ENCODE measurements around the gene NEXN. TPM values are rescaled to one million over a fixed set of nuclear protein-coding genes. Genes with fewer than 3 reads are reported as not detected.
A peak's percentile ranks its signal among the peaks of the same experiment; 100 is the strongest.

The NEXN gene
- polyA plus RNA-seq, 1 of the 3 experiments (the other 2 are of a cell fraction) = 3.6 TPM

GRCh38 chr1:77977989-77978292 is 89.5 kb downstream of the NEXN start (continued):
- TF ChIP-seq NFIC (IDR thresholded peaks at IDR 0.05; ENCODE audit: borderline replicate concordance) = no peak
- TF ChIP-seq, protein P1, sequence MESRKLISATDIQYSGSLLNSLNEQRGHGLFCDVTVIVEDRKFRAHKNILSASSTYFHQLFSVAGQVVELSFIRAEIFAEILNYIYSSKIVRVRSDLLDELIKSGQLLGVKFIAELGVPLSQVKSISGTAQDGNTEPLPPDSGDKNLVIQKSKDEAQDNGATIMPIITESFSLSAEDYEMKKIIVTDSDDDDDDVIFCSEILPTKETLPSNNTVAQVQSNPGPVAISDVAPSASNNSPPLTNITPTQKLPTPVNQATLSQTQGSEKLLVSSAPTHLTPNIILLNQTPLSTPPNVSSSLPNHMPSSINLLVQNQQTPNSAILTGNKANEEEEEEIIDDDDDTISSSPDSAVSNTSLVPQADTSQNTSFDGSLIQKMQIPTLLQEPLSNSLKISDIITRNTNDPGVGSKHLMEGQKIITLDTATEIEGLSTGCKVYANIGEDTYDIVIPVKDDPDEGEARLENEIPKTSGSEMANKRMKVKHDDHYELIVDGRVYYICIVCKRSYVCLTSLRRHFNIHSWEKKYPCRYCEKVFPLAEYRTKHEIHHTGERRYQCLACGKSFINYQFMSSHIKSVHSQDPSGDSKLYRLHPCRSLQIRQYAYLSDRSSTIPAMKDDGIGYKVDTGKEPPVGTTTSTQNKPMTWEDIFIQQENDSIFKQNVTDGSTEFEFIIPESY (IDR thresholded peaks at IDR 0.05; ENCODE audit: borderline replicate concordance, low read depth) = no peak
- TF ChIP-seq GATA2 (CRISPR knock-in tag; IDR thresholded peaks at IDR 0.05) = no peak
- no peak for TF ChIP-seq EZH2phosphoT487 (IDR thresholded peaks at IDR 0.05; ENCODE audit: borderline replicate concordance, low read depth)
- TF ChIP-seq, protein P2, sequence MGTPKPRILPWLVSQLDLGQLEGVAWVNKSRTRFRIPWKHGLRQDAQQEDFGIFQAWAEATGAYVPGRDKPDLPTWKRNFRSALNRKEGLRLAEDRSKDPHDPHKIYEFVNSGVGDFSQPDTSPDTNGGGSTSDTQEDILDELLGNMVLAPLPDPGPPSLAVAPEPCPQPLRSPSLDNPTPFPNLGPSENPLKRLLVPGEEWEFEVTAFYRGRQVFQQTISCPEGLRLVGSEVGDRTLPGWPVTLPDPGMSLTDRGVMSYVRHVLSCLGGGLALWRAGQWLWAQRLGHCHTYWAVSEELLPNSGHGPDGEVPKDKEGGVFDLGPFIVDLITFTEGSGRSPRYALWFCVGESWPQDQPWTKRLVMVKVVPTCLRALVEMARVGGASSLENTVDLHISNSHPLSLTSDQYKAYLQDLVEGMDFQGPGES (IDR thresholded peaks at IDR 0.05; ENCODE audit: low read depth, low read length) = no peak
- no peak for TF ChIP-seq CHD2 (IDR thresholded peaks at IDR 0.05; ENCODE audit: low read length, partially characterized antibody)
- no peak for TF ChIP-seq MEF2A (IDR thresholded peaks at IDR 0.05; ENCODE audit: borderline replicate concordance, low read depth)
- TF ChIP-seq TEAD4 (IDR thresholded peaks at IDR 0.05; ENCODE audit: borderline replicate concordance, insufficient read depth) = no peak
- TF ChIP-seq FOSL2 (IDR thresholded peaks at IDR 0.05; ENCODE audit: borderline replicate concordance, low read depth) = no peak
- peak in 1 of 2 experiments; percentile 50; a peak in 1 of 4 replicates for TF ChIP-seq EP300 (IDR thresholded peaks at IDR 0.05; ENCODE audit: borderline replicate concordance in 1 of 2, low read depth in 1 of 2, low read length in 1 of 2)
- peak; percentile 53 for TF ChIP-seq MXI1 (IDR thresholded peaks at IDR 0.05; ENCODE audit: low read depth, low read length)
- TF ChIP-seq USF2 (IDR thresholded peaks at IDR 0.05; ENCODE audit: borderline replicate concordance, low read depth, low read length) = no peak
- no peak for TF ChIP-seq JUND (IDR thresholded peaks at IDR 0.05)
- TF ChIP-seq REST (IDR thresholded peaks at IDR 0.05; ENCODE audit: low read depth, low read length) = peak; percentile 36; the same call in 1 of the 2 replicates
- no peak for TF ChIP-seq RXRA (IDR thresholded peaks at IDR 0.05; ENCODE audit: borderline replicate concordance, low read depth)
- no peak for TF ChIP-seq YY1 (IDR thresholded peaks at IDR 0.05; ENCODE audit: low read depth)
- no peak for TF ChIP-seq POLR2AphosphoS5 (IDR thresholded peaks at IDR 0.05; ENCODE audit: low read depth, low read length)
- no peak for TF ChIP-seq FOXJ3 (CRISPR knock-in tag; IDR thresholded peaks at IDR 0.05)
- TF ChIP-seq NRF1 (IDR thresholded peaks at IDR 0.05; ENCODE audit: low read depth, low read length) = no peak
